ENCODE results near the gene EIF2B4. TPM values are rescaled to one million over a fixed set of nuclear protein-coding genes. Genes with fewer than 3 reads are reported as not detected.

Gene EIF2B4
- total and polyA plus RNA-seq, 9 of the 15 experiments (the other 6 are each of a cell fraction or from before 2014, with no cell fraction given) = 29.7 to 80.3 (median 58.9) TPM

DNA sequence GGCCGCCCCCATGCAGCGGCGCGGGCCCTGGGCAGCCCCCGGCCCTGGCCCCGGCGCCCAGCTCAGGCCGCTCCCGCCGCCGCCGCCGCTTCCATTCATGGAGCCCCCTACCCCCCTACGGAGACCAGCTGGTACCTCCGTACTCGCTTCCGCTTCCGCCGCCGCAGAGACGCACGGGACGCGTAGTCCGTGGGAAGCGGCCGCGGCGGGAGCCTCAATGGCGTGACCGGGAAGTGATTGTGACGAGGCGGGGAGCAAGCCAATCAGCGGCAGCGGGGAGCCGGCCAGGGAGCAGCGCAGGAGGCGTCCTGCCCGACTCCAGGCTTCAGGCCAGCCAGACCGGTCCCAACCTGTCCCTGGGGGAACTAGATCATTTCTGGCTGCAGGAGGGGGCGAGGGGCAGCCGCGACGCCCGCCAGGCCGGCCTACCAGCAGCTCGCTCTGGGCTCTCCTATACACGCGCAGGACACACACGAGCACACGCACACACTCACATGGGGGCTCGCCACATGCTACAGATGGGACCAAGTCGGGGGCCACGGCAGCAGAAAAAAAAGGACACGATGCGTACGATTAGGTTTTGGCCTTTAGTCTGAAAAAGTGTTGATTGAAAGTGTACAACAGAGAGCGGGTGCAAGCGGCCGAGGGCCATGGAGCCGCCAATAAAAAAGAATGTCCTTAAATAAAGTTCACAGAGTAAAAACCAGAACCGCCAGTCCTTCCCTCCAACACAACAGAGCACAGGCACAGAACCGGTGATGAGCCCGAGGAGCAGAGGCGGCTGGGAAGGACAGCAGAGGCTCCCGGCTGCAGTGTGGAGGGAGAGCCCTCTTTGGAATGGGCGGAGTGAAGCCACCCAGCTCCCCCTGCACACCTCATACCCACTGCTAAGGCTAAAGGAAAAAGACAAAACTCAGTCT is 10.7 kb upstream of the EIF2B4 start, which contains the start of gene ZNF513 (continued):
- TF ChIP-seq, protein P1, sequence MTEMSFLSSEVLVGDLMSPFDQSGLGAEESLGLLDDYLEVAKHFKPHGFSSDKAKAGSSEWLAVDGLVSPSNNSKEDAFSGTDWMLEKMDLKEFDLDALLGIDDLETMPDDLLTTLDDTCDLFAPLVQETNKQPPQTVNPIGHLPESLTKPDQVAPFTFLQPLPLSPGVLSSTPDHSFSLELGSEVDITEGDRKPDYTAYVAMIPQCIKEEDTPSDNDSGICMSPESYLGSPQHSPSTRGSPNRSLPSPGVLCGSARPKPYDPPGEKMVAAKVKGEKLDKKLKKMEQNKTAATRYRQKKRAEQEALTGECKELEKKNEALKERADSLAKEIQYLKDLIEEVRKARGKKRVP (CRISPR knock-in tag; IDR thresholded peaks at IDR 0.05) = peak; percentile 53
- TF ChIP-seq ZNF212 (CRISPR knock-in tag; IDR thresholded peaks at IDR 0.05) = no peak
- TF ChIP-seq NR4A1 (CRISPR knock-in tag; IDR thresholded peaks at IDR 0.05) = peak; percentile 83; the same call in 1 of the 2 replicates
- TF ChIP-seq NR4A1 (tag; IDR thresholded peaks at IDR 0.05) = 0 out of 2 replicates have a peak, but pooled peaks have one; percentile 50
- TF ChIP-seq BCOR (IDR thresholded peaks at IDR 0.05) = no peak
- TF ChIP-seq TEAD4 (IDR thresholded peaks at IDR 0.05; ENCODE audit: low read length) = no peak
- no peak for TF ChIP-seq TEAD4 (CRISPR knock-in tag; IDR thresholded peaks at IDR 0.05; ENCODE audit: borderline replicate concordance)
- peak; percentile 78 for TF ChIP-seq SIN3B (IDR thresholded peaks at IDR 0.05; ENCODE audit: low read depth)
- TF ChIP-seq RBM34 (IDR thresholded peaks at IDR 0.05; ENCODE audit: borderline replicate concordance, insufficient read depth, low read length) = no peak
- peak; percentile 91 for TF ChIP-seq FIP1L1 (IDR thresholded peaks at IDR 0.05; ENCODE audit: low read depth, low read length, poor library complexity, severe bottlenecking)
- no peak for TF ChIP-seq HNRNPK (IDR thresholded peaks at IDR 0.05; ENCODE audit: low read depth, low read length, poor library complexity, severe bottlenecking)
- no peak for TF ChIP-seq FOXA3 (CRISPR knock-in tag; conservative IDR thresholded peaks at IDR 0.05 in 1 of 2, IDR thresholded peaks at IDR 0.05 in 1 of 2)
- TF ChIP-seq FOXM1 (IDR thresholded peaks at IDR 0.05; ENCODE audit: low read depth) = no peak
- 0 out of 2 replicates have a peak, but pooled peaks have one; percentile 79 for TF ChIP-seq FOXM1 (CRISPR knock-in tag; IDR thresholded peaks at IDR 0.05; ENCODE audit: low read depth)
- TF ChIP-seq, protein P2, sequence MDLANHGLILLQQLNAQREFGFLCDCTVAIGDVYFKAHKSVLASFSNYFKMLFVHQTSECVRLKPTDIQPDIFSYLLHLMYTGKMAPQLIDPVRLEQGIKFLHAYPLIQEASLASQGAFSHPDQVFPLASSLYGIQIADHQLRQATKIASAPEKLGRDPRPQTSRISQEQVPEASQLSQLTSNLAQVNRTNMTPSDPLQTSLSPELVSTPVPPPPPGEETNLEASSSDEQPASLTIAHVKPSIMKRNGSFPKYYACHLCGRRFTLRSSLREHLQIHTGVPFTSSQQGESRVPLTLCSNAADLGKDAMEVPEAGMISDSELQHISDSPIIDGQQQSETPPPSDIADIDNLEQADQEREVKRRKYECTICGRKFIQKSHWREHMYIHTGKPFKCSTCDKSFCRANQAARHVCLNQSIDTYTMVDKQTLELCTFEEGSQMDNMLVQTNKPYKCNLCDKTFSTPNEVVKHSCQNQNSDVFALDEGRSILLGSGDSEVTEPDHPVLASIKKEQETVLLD (IDR thresholded peaks at IDR 0.05) = peak; percentile 52; the same call in 1 of the 2 replicates
- TF ChIP-seq MAFF (IDR thresholded peaks at IDR 0.05; ENCODE audit: low read length) = no peak
- TF ChIP-seq, protein P3, sequence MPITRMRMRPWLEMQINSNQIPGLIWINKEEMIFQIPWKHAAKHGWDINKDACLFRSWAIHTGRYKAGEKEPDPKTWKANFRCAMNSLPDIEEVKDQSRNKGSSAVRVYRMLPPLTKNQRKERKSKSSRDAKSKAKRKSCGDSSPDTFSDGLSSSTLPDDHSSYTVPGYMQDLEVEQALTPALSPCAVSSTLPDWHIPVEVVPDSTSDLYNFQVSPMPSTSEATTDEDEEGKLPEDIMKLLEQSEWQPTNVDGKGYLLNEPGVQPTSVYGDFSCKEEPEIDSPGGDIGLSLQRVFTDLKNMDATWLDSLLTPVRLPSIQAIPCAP (CRISPR knock-in tag; IDR thresholded peaks at IDR 0.05; ENCODE audit: borderline replicate concordance) = 0 out of 2 replicates have a peak, but pooled peaks have one; percentile 28
- TF ChIP-seq, protein P4, sequence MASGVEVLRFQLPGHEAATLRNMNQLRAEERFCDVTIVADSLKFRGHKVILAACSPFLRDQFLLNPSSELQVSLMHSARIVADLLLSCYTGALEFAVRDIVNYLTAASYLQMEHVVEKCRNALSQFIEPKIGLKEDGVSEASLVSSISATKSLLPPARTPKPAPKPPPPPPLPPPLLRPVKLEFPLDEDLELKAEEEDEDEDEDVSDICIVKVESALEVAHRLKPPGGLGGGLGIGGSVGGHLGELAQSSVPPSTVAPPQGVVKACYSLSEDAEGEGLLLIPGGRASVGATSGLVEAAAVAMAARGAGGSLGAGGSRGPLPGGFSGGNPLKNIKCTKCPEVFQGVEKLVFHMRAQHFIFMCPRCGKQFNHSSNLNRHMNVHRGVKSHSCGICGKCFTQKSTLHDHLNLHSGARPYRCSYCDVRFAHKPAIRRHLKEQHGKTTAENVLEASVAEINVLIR (CRISPR knock-in tag; IDR thresholded peaks at IDR 0.05) = peak; percentile 66; the same call in 1 of the 2 replicates
- TF ChIP-seq MTA1 (IDR thresholded peaks at IDR 0.05; ENCODE audit: borderline replicate concordance) = no peak
- TF ChIP-seq ZFX (CRISPR knock-in tag; IDR thresholded peaks at IDR 0.05) = peak; percentile 65; the same call in 1 of the 2 replicates
- no peak for TF ChIP-seq SMARCE1 (IDR thresholded peaks at IDR 0.05)
- TF ChIP-seq PURB (CRISPR knock-in tag; IDR thresholded peaks at IDR 0.05; ENCODE audit: low read depth) = no peak

Data from K562 (cell line).